ENCODE results near the gene RAB12.

DNA sequence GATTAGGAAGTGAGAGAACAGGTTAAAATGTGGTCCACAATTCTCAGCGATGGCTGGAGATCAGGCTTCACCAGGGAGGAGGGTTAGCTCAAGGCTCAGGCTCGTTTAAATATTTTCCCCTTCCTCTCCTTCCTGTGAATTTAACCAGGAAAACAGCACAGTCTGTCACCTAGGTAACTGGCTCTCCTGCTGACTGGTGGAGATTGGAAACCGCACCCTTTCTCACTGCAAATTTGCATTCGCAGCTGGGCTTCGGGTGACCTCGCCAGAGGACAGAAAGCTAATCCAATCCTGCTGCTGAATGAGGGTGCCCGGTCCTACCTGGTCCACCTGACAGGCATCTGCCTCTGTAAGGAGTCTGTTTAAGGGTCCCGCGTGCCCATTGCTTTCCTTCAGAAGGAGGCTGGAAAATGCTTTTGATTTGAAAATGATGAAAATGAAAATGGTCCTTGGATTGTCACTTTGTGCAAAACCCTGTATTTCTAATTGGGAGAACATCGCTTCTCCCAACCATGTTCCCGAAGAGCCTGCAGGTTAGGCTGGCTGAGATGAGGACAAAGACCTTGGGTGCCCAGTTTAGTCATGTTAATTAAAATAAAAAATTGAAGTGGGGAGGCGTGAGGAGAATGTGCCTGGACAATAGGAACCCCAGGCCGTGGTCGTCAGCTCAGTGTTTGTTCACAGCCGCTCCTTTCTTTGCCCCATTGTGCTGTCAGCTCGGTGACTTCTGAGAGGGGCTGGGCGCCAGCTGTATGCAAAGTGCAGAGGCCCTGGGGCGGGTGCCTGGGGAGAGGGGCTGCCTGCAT is 52.7 kb downstream of the RAB12 start:
- TF ChIP-seq, protein P1, sequence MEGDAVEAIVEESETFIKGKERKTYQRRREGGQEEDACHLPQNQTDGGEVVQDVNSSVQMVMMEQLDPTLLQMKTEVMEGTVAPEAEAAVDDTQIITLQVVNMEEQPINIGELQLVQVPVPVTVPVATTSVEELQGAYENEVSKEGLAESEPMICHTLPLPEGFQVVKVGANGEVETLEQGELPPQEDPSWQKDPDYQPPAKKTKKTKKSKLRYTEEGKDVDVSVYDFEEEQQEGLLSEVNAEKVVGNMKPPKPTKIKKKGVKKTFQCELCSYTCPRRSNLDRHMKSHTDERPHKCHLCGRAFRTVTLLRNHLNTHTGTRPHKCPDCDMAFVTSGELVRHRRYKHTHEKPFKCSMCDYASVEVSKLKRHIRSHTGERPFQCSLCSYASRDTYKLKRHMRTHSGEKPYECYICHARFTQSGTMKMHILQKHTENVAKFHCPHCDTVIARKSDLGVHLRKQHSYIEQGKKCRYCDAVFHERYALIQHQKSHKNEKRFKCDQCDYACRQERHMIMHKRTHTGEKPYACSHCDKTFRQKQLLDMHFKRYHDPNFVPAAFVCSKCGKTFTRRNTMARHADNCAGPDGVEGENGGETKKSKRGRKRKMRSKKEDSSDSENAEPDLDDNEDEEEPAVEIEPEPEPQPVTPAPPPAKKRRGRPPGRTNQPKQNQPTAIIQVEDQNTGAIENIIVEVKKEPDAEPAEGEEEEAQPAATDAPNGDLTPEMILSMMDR (IDR thresholded peaks at IDR 0.05; ENCODE audit: borderline replicate concordance, extremely low read depth, low read length, poor library complexity, severe bottlenecking) = no peak
- TF ChIP-seq EZH2 (IDR thresholded peaks at IDR 0.05; ENCODE audit: borderline replicate concordance, low read depth, low read length, severe bottlenecking) = no peak
